Type B pancreatic cell (in vitro differentiated cells): ENCODE measurements around the gene OR10A6. TPM values are rescaled to one million over a fixed set of nuclear protein-coding genes. Genes with fewer than 3 reads are reported as not detected.

Experiments used
- DNase-seq: peaks from one replicate; pipeline ENCODE4 v3.0.0; 2021; ENCODE audit warnings: mixed read lengths; ENCODE audit not compliant: unreplicated experiment; ENCODE audit errors: extremely low spot score
- H3K27ac Mint-ChIP-seq: 2 replicates; pipeline ENCODE4 v1.8.0; 2021; ENCODE audit warnings: mild to moderate bottlenecking, mixed read lengths
- H3K27me3 Mint-ChIP-seq: 2 replicates; pipeline ENCODE4 v1.8.0; 2021; ENCODE audit warnings: mixed read lengths
- H3K36me3 Mint-ChIP-seq: 2 replicates; pipeline ENCODE4 v1.8.0; 2021; ENCODE audit warnings: mixed read lengths
- H3K4me1 Mint-ChIP-seq: one replicate; pipeline ENCODE4 v1.8.0; 2021; ENCODE audit warnings: mixed read lengths; ENCODE audit not compliant: unreplicated experiment
- H3K4me3 Mint-ChIP-seq: 2 replicates; pipeline ENCODE4 v1.8.0; 2021; ENCODE audit warnings: mild to moderate bottlenecking, mixed read lengths
- H3K9me3 Mint-ChIP-seq: 2 replicates; pipeline ENCODE4 v1.8.0; 2021; ENCODE audit warnings: mixed read lengths
- long read RNA-seq: library from polyadenylated mRNA; unstranded; transcript quantifications from one replicate; pipeline ENCODE4 v2.0.0, GENCODE V29; 2020
- total RNA-seq: library from RNA; stranded (reverse); gene quantifications from 2 replicates; pipeline ENCODE4 v1.2.1, GENCODE V29; 2021; ENCODE audit warnings: low replicate concordance
- TF ChIP-seq, protein P1 (sequence below): fragments of 200-600 bp; sonication (generic); conservative IDR thresholded peaks from 2 replicates; pipeline ENCODE4 v1.5.0; 2021; ENCODE audit warnings: antibody characterized with exemption, mild to moderate bottlenecking

The OR10A6 gene, protein sequence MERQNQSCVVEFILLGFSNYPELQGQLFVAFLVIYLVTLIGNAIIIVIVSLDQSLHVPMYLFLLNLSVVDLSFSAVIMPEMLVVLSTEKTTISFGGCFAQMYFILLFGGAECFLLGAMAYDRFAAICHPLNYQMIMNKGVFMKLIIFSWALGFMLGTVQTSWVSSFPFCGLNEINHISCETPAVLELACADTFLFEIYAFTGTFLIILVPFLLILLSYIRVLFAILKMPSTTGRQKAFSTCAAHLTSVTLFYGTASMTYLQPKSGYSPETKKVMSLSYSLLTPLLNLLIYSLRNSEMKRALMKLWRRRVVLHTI
- total RNA-seq: not detected in 2 replicates
- long read RNA-seq: 0 reads

DNA sequence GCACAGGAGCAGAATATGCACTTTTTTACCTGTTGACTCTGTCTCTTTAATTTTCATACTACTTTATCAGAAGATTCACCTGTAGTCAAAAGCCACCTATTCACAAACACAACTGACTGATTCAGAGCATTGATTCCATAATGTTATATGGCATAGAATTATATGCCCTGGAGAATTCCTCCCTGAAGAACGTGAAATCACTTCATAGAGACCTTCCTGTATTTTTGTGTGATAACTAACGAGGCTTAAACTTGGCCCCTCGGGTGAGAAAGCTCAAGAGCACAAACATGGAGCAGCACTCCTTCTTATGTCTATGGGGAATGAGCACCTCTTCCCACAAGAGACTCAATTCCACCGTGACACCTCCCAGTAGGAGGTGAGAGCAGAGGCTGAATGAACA lies at the start of gene OR10A6:
TSS of gene OR10A6 (minus strand) at position 101 of the 400 bp plus-strand sequence. CDS start 2,606 bp downstream, outside the sequence.
- no peak for DNase-seq
- Mint-ChIP-seq H3K27me3 (peaks cover 13% of the 10 kb centered on the region), H3K27ac (no peak within 1 kb of the TSS), H3K4me3 (no peak within 1 kb of the TSS), H3K4me1 (no peaks in the 10 kb centered on the region), H3K9me3 (no peaks in the 10 kb centered on the region), H3K36me3 (no peaks in the 10 kb centered on the region)
- TF ChIP-seq, protein P1, sequence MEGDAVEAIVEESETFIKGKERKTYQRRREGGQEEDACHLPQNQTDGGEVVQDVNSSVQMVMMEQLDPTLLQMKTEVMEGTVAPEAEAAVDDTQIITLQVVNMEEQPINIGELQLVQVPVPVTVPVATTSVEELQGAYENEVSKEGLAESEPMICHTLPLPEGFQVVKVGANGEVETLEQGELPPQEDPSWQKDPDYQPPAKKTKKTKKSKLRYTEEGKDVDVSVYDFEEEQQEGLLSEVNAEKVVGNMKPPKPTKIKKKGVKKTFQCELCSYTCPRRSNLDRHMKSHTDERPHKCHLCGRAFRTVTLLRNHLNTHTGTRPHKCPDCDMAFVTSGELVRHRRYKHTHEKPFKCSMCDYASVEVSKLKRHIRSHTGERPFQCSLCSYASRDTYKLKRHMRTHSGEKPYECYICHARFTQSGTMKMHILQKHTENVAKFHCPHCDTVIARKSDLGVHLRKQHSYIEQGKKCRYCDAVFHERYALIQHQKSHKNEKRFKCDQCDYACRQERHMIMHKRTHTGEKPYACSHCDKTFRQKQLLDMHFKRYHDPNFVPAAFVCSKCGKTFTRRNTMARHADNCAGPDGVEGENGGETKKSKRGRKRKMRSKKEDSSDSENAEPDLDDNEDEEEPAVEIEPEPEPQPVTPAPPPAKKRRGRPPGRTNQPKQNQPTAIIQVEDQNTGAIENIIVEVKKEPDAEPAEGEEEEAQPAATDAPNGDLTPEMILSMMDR: no peak

DNA sequence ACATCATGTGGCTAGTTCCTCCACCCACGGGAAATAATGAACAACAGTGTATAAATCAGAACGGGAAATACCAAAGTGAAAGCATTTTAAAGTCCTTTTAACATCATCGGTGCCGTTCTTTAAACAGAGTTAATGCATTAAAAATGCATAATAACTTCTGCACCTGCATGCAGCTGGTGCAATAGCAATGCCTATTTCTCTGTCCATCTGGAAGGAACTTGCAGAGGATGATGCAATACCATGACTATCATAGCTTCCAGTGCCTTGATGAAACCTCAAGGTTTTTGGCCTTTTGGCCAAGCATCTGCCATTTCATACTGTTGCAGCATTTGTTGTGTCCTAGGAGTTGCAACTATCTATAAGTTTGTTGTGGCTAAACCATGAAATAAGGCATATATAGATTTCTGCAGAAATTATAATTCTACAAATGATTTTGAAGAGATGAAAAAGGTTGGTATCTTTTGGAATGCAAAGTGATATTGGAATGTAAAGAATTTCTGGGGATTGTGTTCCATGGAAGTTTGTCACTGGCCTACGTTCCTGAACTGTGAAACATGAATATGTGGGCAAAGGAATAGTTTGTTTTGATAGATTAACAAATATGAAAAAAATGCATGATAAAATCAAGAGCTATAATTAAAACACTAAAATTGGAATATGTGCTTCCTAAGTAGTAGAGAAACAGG lies 46.3 kb upstream of the OR10A6 start:
- Mint-ChIP-seq H3K27me3 (no peaks in the 10 kb centered on the region), H3K9me3 (no peaks in the 10 kb centered on the region), H3K4me3 (no peak overlapping the region), H3K27ac (no peak overlapping the region), H3K4me1 (no peaks in the 10 kb centered on the region), H3K36me3 (no peaks in the 10 kb centered on the region)
- TF ChIP-seq, protein P1: no peak
- DNase-seq: no peak

DNA sequence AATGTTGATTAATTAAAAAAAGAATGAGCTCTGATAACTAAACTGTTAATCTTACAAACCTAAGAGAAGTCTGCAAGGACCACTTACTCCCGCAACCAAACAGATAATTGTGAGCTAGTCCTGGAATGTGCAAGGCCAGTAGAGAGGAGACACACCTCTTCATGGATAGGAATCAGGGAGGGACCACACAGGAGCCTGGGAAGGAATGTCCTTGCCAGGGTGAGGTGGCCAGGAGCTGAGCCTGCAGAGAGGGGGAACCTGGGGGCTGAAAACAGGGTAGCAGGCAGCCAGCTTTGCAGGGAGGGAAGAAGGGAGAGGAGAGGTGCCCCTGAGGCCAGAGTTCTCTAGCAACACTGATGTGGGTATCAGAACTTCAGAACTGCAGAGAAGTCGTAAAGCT lies 43.6 kb upstream of the OR10A6 start:
- Mint-ChIP-seq H3K4me1 (no peaks in the 10 kb centered on the region), H3K4me3 (no peak overlapping the region), H3K27me3 (no peaks in the 10 kb centered on the region), H3K36me3 (no peaks in the 10 kb centered on the region), H3K27ac (no peak overlapping the region), H3K9me3 (no peaks in the 10 kb centered on the region)
- TF ChIP-seq, protein P1: no peak
- DNase-seq: no peak

DNA sequence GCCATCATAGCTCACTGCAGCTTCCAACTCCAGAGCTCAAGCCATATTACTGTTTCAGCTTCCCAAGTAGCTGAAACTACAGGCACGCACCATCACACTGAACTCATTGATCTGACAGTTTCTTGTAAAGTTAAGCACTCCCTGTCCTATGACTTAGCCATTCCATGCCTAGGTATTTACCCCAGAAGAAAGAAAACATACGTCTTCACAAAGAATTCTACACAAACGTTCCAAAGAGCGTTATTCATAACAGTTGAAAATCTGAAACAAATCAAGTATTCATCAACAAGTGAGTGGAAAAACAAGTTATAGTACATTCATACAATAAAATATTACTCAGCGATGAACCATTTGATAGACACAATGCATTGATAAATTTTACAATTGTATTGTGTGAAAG lies 41.9 kb upstream of the OR10A6 start:
- Mint-ChIP-seq H3K9me3 (no peaks in the 10 kb centered on the region), H3K27ac (peak overlapping the region; percentile 22), H3K4me1 (no peaks in the 10 kb centered on the region), H3K4me3 (no peak overlapping the region), H3K27me3 (no peaks in the 10 kb centered on the region), H3K36me3 (no peaks in the 10 kb centered on the region)
- DNase-seq: no peak
- TF ChIP-seq, protein P1: no peak

DNA sequence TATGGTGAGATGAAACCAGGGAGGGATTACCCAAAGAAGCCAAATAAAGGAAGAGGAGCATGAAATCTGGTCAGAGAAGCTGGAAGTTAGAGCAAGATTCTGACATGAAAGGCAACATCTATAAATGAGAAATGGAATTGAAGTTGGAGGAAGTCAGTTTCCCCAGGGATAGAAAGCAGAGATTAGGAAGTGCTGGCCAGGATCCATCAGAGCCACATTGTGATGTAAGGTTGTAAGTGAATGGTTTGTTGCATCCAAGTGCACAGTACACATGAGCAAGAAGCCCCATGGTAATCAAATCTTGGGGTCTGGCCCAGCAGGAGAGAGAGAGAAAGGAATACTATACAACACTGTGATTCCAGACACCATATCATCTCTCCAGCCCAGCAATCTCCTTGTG lies 40.8 kb upstream of the OR10A6 start:
- H3K27ac Mint-ChIP-seq: no peak overlapping the region

More for the DNA sequence above, 40.8 kb upstream of the OR10A6 start:
- TF ChIP-seq, protein P1: no peak
- no peak for DNase-seq
- Mint-ChIP-seq H3K36me3 (no peaks in the 10 kb centered on the region), H3K27me3 (peaks cover 8% of the 10 kb centered on the region), H3K4me3 (no peak overlapping the region), H3K4me1 (no peaks in the 10 kb centered on the region), H3K9me3 (no peaks in the 10 kb centered on the region)
